Transverse colon (tissue), 4 donors: ENCODE measurements around the gene GPHN. TPM values are rescaled to one million over a fixed set of nuclear protein-coding genes. Genes with fewer than 3 reads are reported as not detected.
A peak's percentile ranks its signal among the peaks of the same experiment; 100 is the strongest.
"Not testable (repeated sequence)": the region's sequence is repeated elsewhere in the genome, so short reads cannot be mapped to it uniquely, and the experiment has no call there.

ENCODE experiments used
- DNase-seq: peaks from one replicate; pipeline ENCODE4 v3.0.0-alpha.2; 2019
- H3K27ac ChIP-seq, 4 donors: fragments of 200-600 bp; sonication (generic); 2 replicates each; pipeline ENCODE4 v1.5.1; 2016 to 2018; ENCODE audit warnings: inconsistent platforms in 4 of 4
- H3K27me3 ChIP-seq: fragments of 200-600 bp; sonication (generic); 2 replicates; pipeline ENCODE4 v1.5.1; 2017; ENCODE audit warnings: inconsistent platforms
- H3K36me3 ChIP-seq, 4 donors: fragments of 200-600 bp; sonication (generic); 2 replicates each; pipeline ENCODE4 v1.5.1; 2017 to 2019; ENCODE audit warnings: inconsistent platforms in 4 of 4
- H3K4me1 ChIP-seq, 4 donors: fragments of 200-600 bp; sonication (generic); 2 replicates each; pipeline ENCODE4 v1.5.1; 2017 to 2020; ENCODE audit warnings: inconsistent platforms in 4 of 4
- H3K4me3 ChIP-seq, 4 donors: fragments of 200-600 bp; sonication (generic); 1 replicate in 1 of 4; 2 replicates in 3 of 4; pipeline versions ENCODE4 v1.5.1 to v1.6.1; 2017 to 2019; ENCODE audit warnings: inconsistent platforms in 4 of 4
- H3K9me3 ChIP-seq, 2 donors: fragments of 200-600 bp; sonication (generic); 2 replicates each; pipeline ENCODE4 v1.5.1; 2017 to 2019; ENCODE audit warnings: inconsistent platforms in 2 of 2
- CTCF ChIP-seq, 5 experiments: fragments of 200-600 bp in 3 of 5; fragments of 450-650 bp in 2 of 5; sonication (generic) in 3 of 5; IDR thresholded peaks; 1 replicate in 2 of 5; 2 replicates in 3 of 5; pipeline ENCODE4 v1.5.1; 2016 to 2017; ENCODE audit warnings: antibody characterized with exemption in 5 of 5, inconsistent platforms in 3 of 5, mild to moderate bottlenecking in 2 of 5, moderate library complexity in 1 of 5
- EP300 ChIP-seq: sonication (generic); formaldehyde crosslinking; IDR thresholded peaks from one replicate; pipeline ENCODE4 v1.6.1; 2017; ENCODE audit warnings: antibody characterized with exemption, low read depth
- POLR2A ChIP-seq: fragments of 450-650 bp; IDR thresholded peaks from one replicate; pipeline ENCODE4 v1.6.1; 2016; ENCODE audit warnings: antibody characterized with exemption, mild to moderate bottlenecking, moderate library complexity
- POLR2AphosphoS5 ChIP-seq, 3 donors: sonication (generic); formaldehyde crosslinking; IDR thresholded peaks; one replicate each; pipeline ENCODE4 v1.6.1; 2016; ENCODE audit warnings: antibody characterized with exemption in 3 of 3
- WGBS, 2 donors: methylation state at CpG; one replicate each; pipeline ENCODE4 v1.1.5; 2018; ENCODE audit warnings: low coverage in 1 of 2; 5-methylcytosine and 5-hydroxymethylcytosine counted together
- in situ Hi-C, 4 donors: fragments of 200-750 bp; cut with MboI; loops; one replicate each; pipeline versions ENCODE4 v1.15.0 to v1.15.1; 2017; ENCODE audit warnings: low sequenced_read_pairs in 3 of 4, low pct_ligation_motif_present in 1 of 4, low pct_unique_long_range_greater_than_20kb in 1 of 4
- intact Hi-C: fragments of 100-400 bp; cut with DNase I; formaldehyde crosslinking; loops from one replicate; pipeline ENCODE4 v1.15.1; 2023; ENCODE audit warnings: low total_unique reads
- total RNA-seq, 4 donors: library from RNA; depleted of rRNA; stranded (reverse); fragments of >200 nt; gene quantifications; one replicate each; pipeline ENCODE4 v1.1.0, GENCODE V29; 2016

The GPHN gene
- total RNA-seq, 4 donors from 2014 or later, result 8.6 to 59.7 (median 23.6) TPM

- intact Hi-C loops, result no loop called here
- TF ChIP-seq POLR2AphosphoS5 (IDR thresholded peaks at IDR 0.05), result no peak
- TF ChIP-seq EP300, result no peak
- no peak for TF ChIP-seq POLR2A
- no peak for TF ChIP-seq CTCF (IDR thresholded peaks at IDR 0.05)
- peaks cover 0 to 22% (median under 1%) of the 10 kb centered on the region in 4 donors for H3K4me1 ChIP-seq
- H3K27me3 ChIP-seq, result no peaks in the 10 kb centered on the region
- no peaks in the 10 kb centered on the region for H3K9me3 ChIP-seq
- no peaks in the 10 kb centered on the region for H3K36me3 ChIP-seq
- H3K4me3 ChIP-seq, result no peak overlapping the region
- WGBS, 2 donors, result 65 to 75% methylated on average over 4 of the region's 4 CpGs
- in situ Hi-C loops, result no loop called here
- H3K27ac ChIP-seq, result no peak overlapping the region
- no peak for DNase-seq
These were observed 6.4 kb upstream of the GPHN start for GRCh38 chr14:66501592-66501991.

GRCh38 chr14:66502836-66503235, 5.1 kb upstream of the GPHN start:
- H3K27ac ChIP-seq, H3K4me3 ChIP-seq, H3K27me3 ChIP-seq, DNase-seq, H3K36me3 ChIP-seq, intact Hi-C loops, in situ Hi-C loops, H3K9me3 ChIP-seq: not testable (repeated sequence)
- WGBS, 2 donors, result 86 to 89% methylated on average over 5 of the region's 5 CpGs
- peaks cover 0 to 18% (median 2%) of the 10 kb centered on the region in 4 donors for H3K4me1 ChIP-seq

DNA sequence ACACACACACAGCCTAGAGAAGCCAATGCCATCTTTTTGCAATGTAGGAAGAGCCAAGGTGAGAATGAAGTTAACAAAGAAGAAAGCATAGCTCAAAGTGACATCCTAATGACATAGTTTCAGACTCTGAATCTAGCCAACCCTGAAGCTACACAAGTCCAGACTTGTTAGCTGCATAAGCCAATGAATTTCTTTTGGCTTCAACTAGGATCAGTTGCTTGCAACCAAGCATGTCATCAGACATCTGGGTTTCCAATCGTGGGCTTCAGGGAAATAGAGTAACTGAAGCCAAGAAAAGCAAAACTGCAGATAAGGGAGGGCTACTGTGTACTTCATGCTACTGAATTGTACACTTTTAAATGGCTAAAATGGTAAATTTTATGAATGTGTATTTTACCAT, 4.4 kb upstream of the GPHN start:
- in situ Hi-C loops, result no loop called here
- intact Hi-C loops, result no loop called here
- H3K27ac ChIP-seq, result no peak overlapping the region

GRCh38 chr14:66507181-66507721, 696 bp upstream of the GPHN start:
- Histone ChIP-seq H3K4me3 (peak overlapping the region; percentile 39 to 96 (median 88)), H3K27ac (peak overlapping the region; percentile 94 to 96 (median 94)), H3K36me3 (no peaks in the 10 kb centered on the region), H3K27me3 (no peaks in the 10 kb centered on the region), H3K9me3 (no peaks in the 10 kb centered on the region), H3K4me1 (peaks cover 0 to 27% (median 8%) of the 10 kb centered on the region in 4 donors)
- WGBS, 2 donors, result 3% methylated on average over 10 to 23 of the region's 23 CpGs
- DNase-seq, result no peak
- no peak for TF ChIP-seq POLR2AphosphoS5 (IDR thresholded peaks at IDR 0.05)
- in situ Hi-C loops, result no loop called here
- intact Hi-C loops, result no loop called here

More for the DNA sequence above, 4.4 kb upstream of the GPHN start:
- Histone ChIP-seq H3K36me3 (no peaks in the 10 kb centered on the region), H3K9me3 (no peaks in the 10 kb centered on the region), H3K4me3 (no peak overlapping the region), H3K27me3 (no peaks in the 10 kb centered on the region), H3K4me1 (peaks cover 0 to 11% (median 2%) of the 10 kb centered on the region in 4 donors)
- WGBS, 2 donors, result 88% methylated on average over 1 of the region's 1 CpG; no CpG with 5 or more reads in 1 of the 2 donors
- no peak for DNase-seq
- TF ChIP-seq EP300 (no peak), POLR2AphosphoS5 (IDR thresholded peaks at IDR 0.05) (no peak), POLR2A (no peak), CTCF (IDR thresholded peaks at IDR 0.05) (no peak)

- TF ChIP-seq EP300 (no peak), CTCF (IDR thresholded peaks at IDR 0.05) (no peak), POLR2AphosphoS5 (IDR thresholded peaks at IDR 0.05) (no peak), POLR2A (no peak)
- Histone ChIP-seq H3K36me3 (no peaks in the 10 kb centered on the region), H3K27ac (peak overlapping the region; percentile 94 to 96 (median 94)), H3K4me3 (peak overlapping the region; percentile 78 to 96 (median 88)), H3K4me1 (peaks cover 0 to 27% (median 8%) of the 10 kb centered on the region in 4 donors), H3K27me3 (no peaks in the 10 kb centered on the region), H3K9me3 (no peaks in the 10 kb centered on the region)
- in situ Hi-C loops (no loop called here), intact Hi-C loops (no loop called here)
- 2 to 4% methylated on average over 4 to 8 of the region's 19 CpGs for WGBS, 2 donors
- DNase-seq, result no peak
These were observed 549 bp downstream of the GPHN start for GRCh38 chr14:66508547-66508845.
